GM12874 (cell line): ENCODE results near the gene DLX4.

Source experiments
- CTCF ChIP-seq: IDR thresholded peaks from 2 replicates; pipeline ENCODE4 v1.5.1; 2011; ENCODE audit warnings: low read depth, mild to moderate bottlenecking, control low read depth, low read length, moderate library complexity; ENCODE audit not compliant: insufficient read depth

The DLX4 gene

GRCh38 chr17:49992191-49992932, 23.4 kb downstream of the DLX4 start:
- no peak for TF ChIP-seq CTCF

- TF ChIP-seq CTCF, result no peak
These were observed 24.0 kb downstream of the DLX4 start for GRCh38 chr17:49992933-49993422.

- no peak for TF ChIP-seq CTCF
These were observed 24.6 kb downstream of the DLX4 start for GRCh38 chr17:49993423-49994060.

GRCh38 chr17:49994085-49995054, 25.4 kb downstream of the DLX4 start:
- no peak for TF ChIP-seq CTCF

- no peak for TF ChIP-seq CTCF
These were observed 26.2 kb downstream of the DLX4 start, which contains the start of gene DLX3 for GRCh38 chr17:49995055-49995738. Gene DLX3, minus strand, starts transcription at chr17:49995224. Its CDS starts 226 bp downstream, at chr17:49994998.

- no peak for TF ChIP-seq CTCF
These were observed 27.1 kb downstream of the DLX4 start for GRCh38 chr17:49996121-49996494.
